HPDE6-E6E7 (cell line): ENCODE measurements around the gene ITGA7.

Source experiments
- DNase-seq: peaks from one replicate; pipeline ENCODE4 v3.0.0; 2011; ENCODE audit warnings: missing footprints; ENCODE audit errors: extremely low spot score

The ITGA7 gene, protein sequence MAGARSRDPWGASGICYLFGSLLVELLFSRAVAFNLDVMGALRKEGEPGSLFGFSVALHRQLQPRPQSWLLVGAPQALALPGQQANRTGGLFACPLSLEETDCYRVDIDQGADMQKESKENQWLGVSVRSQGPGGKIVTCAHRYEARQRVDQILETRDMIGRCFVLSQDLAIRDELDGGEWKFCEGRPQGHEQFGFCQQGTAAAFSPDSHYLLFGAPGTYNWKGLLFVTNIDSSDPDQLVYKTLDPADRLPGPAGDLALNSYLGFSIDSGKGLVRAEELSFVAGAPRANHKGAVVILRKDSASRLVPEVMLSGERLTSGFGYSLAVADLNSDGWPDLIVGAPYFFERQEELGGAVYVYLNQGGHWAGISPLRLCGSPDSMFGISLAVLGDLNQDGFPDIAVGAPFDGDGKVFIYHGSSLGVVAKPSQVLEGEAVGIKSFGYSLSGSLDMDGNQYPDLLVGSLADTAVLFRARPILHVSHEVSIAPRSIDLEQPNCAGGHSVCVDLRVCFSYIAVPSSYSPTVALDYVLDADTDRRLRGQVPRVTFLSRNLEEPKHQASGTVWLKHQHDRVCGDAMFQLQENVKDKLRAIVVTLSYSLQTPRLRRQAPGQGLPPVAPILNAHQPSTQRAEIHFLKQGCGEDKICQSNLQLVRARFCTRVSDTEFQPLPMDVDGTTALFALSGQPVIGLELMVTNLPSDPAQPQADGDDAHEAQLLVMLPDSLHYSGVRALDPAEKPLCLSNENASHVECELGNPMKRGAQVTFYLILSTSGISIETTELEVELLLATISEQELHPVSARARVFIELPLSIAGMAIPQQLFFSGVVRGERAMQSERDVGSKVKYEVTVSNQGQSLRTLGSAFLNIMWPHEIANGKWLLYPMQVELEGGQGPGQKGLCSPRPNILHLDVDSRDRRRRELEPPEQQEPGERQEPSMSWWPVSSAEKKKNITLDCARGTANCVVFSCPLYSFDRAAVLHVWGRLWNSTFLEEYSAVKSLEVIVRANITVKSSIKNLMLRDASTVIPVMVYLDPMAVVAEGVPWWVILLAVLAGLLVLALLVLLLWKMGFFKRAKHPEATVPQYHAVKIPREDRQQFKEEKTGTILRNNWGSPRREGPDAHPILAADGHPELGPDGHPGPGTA

DNA sequence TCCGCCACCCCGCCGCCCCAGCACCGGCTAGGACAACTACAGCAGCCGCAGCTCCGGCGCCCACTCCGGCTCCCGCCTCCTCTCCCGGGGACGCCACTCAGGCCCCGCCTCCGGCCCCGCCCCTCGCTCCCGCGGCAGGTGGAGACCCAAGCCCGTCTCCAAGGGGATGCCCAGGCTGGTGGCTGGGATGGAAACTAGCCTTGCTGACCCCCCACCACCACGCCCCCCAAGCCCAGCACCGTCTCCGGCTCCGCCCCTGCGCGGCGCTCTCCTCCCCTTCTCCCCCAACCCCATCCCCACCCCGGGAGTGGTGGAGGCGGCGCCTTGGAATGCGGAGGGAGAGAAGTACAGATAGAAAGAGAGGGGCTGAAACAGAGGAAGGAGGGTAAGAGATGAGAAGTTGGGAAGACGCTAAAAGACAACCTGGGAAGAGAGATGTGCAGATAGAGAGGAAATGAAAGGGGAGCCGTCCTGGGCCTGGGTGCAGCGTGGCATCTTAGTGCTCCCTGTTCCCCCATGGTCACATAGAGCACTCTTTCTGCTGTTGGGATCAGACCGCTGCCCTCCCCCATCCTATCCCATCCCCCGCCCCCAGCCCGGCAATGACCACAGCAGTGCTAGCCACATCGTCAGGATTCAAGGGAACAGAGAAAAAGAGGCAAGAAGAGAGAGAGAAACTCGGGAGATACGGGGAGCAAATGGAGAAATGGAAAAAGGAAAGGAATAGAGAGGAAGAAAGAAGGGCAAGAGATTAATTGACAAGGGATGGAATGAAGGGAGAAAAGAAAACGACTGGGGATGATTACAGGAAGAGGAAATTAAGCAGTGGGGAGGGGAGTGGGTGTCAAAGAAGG, at the start of gene ITGA7:
TSS of gene ITGA7 (minus strand) at position 64 of the 854 bp plus-strand sequence. CDS start 222 bp downstream, outside the sequence.
- DNase-seq = no peak

- DNase-seq = no peak
Observed at GRCh38 chr12:55755246-55755645, 47.5 kb upstream of the ITGA7 start.

DNA sequence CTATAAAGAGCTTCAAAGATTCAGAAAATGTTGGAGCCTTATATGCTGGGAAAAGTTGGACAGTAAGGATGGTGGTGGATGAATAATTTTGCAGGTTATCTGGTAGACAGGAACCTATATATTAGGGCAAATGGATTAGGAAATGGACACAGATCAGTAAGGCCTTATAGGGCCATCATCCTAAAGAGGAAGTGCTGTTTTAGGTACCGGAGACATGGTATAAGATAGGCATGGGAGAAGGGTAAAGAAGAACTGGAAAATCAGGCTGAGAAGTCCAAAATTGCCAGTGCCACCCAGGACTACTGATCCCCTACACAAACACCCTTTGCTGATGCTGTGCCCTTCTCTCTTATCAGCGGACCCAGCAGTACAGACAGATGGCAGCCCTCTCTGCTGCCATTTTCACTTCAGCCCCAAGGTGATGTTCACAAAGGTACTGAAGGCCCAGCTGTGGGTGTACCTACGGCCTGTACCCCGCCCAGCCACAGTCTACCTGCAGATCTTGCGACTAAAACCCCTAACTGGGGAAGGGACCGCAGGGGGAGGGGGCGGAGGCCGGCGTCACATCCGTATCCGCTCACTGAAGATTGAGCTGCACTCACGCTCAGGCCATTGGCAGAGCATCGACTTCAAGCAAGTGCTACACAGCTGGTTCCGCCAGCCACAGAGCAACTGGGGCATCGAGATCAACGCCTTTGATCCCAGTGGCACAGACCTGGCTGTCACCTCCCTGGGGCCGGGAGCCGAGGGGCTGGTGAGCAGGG, 40.7 kb upstream of the ITGA7 start:
- no peak for DNase-seq

DNA sequence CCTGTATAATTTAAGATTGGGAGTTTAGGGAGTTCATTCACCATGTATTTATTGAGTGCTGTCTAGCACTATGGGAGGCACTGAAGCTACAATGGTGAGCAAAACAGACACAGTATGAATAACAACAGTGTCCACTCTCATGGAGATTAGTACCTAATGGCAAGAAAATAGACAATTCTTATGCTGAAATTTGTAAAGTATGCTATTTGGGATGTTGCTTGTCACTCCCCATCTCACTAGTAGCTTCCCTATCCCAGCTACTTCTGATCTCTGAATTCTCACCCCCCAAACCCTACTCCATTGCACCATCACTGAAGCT, 39.2 kb upstream of the ITGA7 start:
- DNase-seq = no peak

GRCh38 chr12:55746174-55746912, 38.6 kb upstream of the ITGA7 start:
- DNase-seq = no peak

- DNase-seq = no peak
Observed at GRCh38 chr12:55745361-55746173, 37.9 kb upstream of the ITGA7 start.

- no peak for DNase-seq
Observed at GRCh38 chr12:55744340-55745030, 36.8 kb upstream of the ITGA7 start.

DNA sequence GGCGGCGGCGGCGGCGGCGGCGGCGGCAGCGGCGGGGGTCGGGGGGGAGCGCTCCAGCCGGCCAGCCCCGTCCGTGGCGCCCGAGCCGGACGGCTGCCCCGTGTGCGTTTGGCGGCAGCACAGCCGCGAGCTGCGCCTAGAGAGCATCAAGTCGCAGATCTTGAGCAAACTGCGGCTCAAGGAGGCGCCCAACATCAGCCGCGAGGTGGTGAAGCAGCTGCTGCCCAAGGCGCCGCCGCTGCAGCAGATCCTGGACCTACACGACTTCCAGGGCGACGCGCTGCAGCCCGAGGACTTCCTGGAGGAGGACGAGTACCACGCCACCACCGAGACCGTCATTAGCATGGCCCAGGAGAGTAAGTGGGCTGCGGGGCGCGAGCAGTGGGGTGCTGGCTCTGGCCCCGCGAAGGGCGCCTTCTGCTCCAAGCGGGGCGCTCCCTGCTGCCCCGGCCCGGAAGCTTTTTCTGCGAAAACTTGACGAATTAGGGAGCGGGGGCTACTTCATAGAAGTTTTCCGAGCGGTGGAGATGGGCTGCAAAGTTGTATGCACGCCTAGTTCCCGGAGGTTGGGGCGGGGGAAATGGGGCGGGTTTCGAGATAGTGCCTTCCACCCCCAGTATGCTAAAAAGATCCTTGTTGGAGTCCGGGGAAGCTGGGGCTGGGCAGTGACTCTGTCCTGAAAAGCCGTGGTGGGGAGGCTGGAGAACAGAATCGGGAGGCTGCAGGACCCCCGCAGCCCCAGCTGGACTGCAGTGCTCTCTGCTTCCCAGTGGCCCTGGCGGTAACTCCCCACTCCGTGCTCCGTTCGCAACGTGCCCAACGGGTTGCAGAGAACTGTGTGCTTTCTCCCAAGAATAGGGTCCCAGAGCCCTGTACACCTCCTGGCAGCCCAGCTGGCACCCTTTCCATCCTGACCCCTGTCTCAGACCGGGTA, 36.0 kb upstream of the ITGA7 start:
- no peak for DNase-seq

DNA sequence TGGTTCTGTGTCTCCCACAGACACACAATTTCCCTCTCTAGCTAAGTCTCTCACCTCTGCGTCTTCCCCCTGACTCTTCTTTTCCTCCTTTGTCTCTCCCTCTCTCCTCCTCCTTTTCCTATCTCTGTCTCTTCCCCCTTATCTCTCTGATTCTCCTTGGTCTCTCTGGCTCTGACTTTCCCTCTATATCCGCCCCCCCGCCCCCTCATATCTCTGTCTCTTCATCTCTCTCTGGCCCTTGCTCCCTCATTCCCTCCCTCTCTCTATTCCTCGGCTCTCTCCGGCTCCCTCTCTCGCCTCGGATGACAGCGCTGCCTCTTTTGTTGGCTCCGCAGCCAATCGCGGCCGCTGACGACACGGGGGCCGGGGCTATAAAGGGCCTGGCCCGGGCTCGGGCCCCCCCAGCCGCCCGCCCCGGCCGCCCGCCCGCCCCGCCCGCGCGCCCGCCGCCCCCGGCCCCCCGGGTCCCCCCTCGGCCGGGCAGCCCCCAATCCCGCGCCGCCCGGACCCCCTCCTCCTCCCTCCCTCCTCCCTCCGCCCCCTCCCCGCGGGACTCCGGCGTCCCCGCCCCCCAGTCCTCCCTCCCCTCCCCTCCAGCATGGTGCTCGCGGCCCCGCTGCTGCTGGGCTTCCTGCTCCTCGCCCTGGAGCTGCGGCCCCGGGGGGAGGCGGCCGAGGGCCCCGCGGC, 35.2 kb upstream of the ITGA7 start, which contains the start of gene GDF11:
TSS of gene GDF11 (plus strand) at position 404 of the 687 bp plus-strand sequence. CDS start at position 599, 195 bp downstream.
- DNase-seq = peak; percentile 76

GRCh38 chr12:55741931-55742680, 34.4 kb upstream of the ITGA7 start:
- DNase-seq = no peak

DNA sequence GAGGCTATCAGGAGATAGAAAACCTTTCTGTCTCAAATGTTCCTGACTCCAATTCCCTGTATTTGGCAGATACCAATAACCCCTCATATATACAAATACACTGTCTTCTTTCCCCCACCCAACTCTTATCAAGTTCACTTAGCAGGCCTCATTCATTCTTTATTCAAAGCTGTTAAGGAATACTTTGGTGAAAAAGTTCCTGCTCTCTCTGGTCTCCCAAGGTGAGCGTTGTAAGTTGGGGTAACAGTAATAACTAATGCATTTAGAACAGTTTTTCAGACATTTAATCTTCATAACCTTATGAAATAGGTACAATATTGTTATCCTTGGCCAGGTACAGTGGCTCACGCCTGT, 31.3 kb upstream of the ITGA7 start:
- no peak for DNase-seq

GRCh38 chr12:55738123-55739024, 30.7 kb upstream of the ITGA7 start:
- DNase-seq = peak; percentile 42

DNA sequence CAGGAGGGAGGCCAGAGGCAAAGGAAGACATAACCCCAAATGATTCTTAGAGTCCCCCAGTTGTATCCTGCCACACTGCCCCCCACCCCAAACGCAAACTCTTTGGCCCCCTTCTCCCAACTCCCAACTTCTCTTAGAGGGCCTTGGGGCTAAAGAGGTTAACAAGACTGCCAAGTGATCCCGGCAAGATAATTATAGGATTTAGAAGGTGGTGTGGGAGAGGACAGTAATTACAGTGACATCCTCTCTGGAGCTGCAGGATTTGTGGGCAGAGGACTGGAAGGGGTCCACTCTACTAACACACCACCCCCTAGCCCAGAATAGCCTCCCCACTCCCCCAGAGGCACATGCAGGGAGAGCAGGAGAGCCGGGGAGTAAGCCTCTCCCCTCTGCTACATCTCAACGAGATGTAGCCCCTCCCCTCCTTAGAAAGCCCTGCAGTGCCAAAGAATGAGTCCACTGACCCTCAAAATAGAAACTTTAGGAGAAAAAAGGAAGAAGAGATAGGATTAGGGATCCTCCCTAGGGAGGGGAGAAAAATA, 29.9 kb upstream of the ITGA7 start:
- DNase-seq = no peak

GRCh38 chr12:55736780-55737580, 29.3 kb upstream of the ITGA7 start:
- DNase-seq = peak; percentile 32
